H9 (cell line): ENCODE results near the gene LEO1. TPM values are rescaled to one million over a fixed set of nuclear protein-coding genes. Genes with fewer than 3 reads are reported as not detected.

Experiments
- DNase-seq: peaks from one replicate; pipeline ENCODE4 v3.0.0-alpha.2; 2017
- H2AFZ ChIP-seq: one replicate; pipeline ENCODE4 v1.6.1; 2013; ENCODE audit warnings: mild to moderate bottlenecking, low read length, control low read depth, moderate library complexity
- H2AK5ac ChIP-seq: 2 replicates; pipeline ENCODE4 v1.6.1; 2013; ENCODE audit warnings: low read length, control low read depth, mixed read lengths; ENCODE audit not compliant: insufficient read length
- H2BK120ac ChIP-seq: one replicate; pipeline ENCODE4 v1.6.1; 2013; ENCODE audit warnings: low read depth, mild to moderate bottlenecking, low read length, control low read depth, inconsistent platforms; ENCODE audit not compliant: poor library complexity, severe bottlenecking
- H2BK12ac ChIP-seq: 2 replicates; pipeline ENCODE4 v1.6.1; 2013; ENCODE audit warnings: low read length, control low read depth, mixed read lengths, low read depth; ENCODE audit not compliant: insufficient read length
- H2BK15ac ChIP-seq: 2 replicates; pipeline ENCODE4 v1.6.1; 2013; ENCODE audit warnings: low read depth, low read length, control low read depth
- H2BK20ac ChIP-seq: one replicate; pipeline ENCODE4 v1.6.1; 2013; ENCODE audit warnings: low read depth, mild to moderate bottlenecking, low read length, control low read depth, inconsistent platforms; ENCODE audit not compliant: poor library complexity, severe bottlenecking
- H2BK5ac ChIP-seq: 2 replicates; pipeline ENCODE4 v1.6.1; 2013; ENCODE audit warnings: low read length, control low read depth, mixed read lengths; ENCODE audit not compliant: insufficient read length
- H3K14ac ChIP-seq: 2 replicates; pipeline ENCODE4 v1.6.1; 2013; ENCODE audit warnings: low read length, control low read depth; ENCODE audit not compliant: insufficient read depth
- H3K18ac ChIP-seq: 2 replicates; pipeline ENCODE4 v1.6.1; 2013; ENCODE audit warnings: low read depth, mild to moderate bottlenecking, mixed read lengths, low read length, control low read depth; ENCODE audit not compliant: insufficient read length
- H3K23ac ChIP-seq: 2 replicates; pipeline ENCODE4 v1.6.1; 2013; ENCODE audit warnings: low read length, control low read depth, mixed read lengths, low read depth; ENCODE audit not compliant: insufficient read length
- H3K23me2 ChIP-seq: 2 replicates; pipeline ENCODE4 v1.6.1; 2013; ENCODE audit warnings: low read depth, mild to moderate bottlenecking, mixed read lengths, low read length, control low read depth; ENCODE audit not compliant: insufficient read length, poor library complexity, severe bottlenecking
- H3K27ac ChIP-seq: 2 replicates; pipeline ENCODE4 v1.5.1; 2013; ENCODE audit warnings: low read length, control low read depth, mixed read lengths, low read depth; ENCODE audit not compliant: insufficient read length
- H3K27me3 ChIP-seq: 2 replicates; pipeline ENCODE4 v1.6.1; 2013; ENCODE audit warnings: low read length, control low read depth, inconsistent platforms; ENCODE audit not compliant: insufficient read depth
- H3K4ac ChIP-seq: 2 replicates; pipeline ENCODE4 v1.6.1; 2013; ENCODE audit warnings: low read depth, mild to moderate bottlenecking, control low read depth, inconsistent platforms, low read length, moderate library complexity
- H3K4me1 ChIP-seq: 2 replicates; pipeline ENCODE4 v1.6.1; 2013; ENCODE audit warnings: low read length, control low read depth, inconsistent platforms; ENCODE audit not compliant: insufficient read depth
- H3K4me2 ChIP-seq: 2 replicates; pipeline ENCODE4 v1.6.1; 2013; ENCODE audit warnings: low read length, control low read depth, mixed read lengths; ENCODE audit not compliant: insufficient read length, insufficient read depth
- H3K56ac ChIP-seq: 2 replicates; pipeline ENCODE4 v1.6.1; 2013; ENCODE audit warnings: low read depth, mild to moderate bottlenecking, mixed read lengths, low read length, control low read depth; ENCODE audit not compliant: insufficient read length
- H3K79me1 ChIP-seq: 2 replicates; pipeline ENCODE4 v1.6.1; 2013; ENCODE audit warnings: low read depth, mild to moderate bottlenecking, moderate library complexity, low read length, control low read depth, inconsistent platforms; ENCODE audit not compliant: insufficient read depth, poor library complexity, severe bottlenecking
- H3K79me2 ChIP-seq: 2 replicates; pipeline ENCODE4 v1.6.1; 2013; ENCODE audit warnings: low read length, control low read depth, inconsistent platforms; ENCODE audit not compliant: insufficient read depth
- H3K9ac ChIP-seq: 2 replicates; pipeline ENCODE4 v1.6.1; 2013; ENCODE audit warnings: low read length, control low read depth, mixed read lengths; ENCODE audit not compliant: insufficient read length; ENCODE audit errors: extremely low read depth
- H3K9me3 ChIP-seq: one replicate; pipeline ENCODE4 v1.6.1; 2013; ENCODE audit warnings: low read depth, low read length, inconsistent platforms; ENCODE audit not compliant: control insufficient read depth
- H3T11ph ChIP-seq: one replicate; pipeline ENCODE4 v1.6.1; 2013; ENCODE audit warnings: mild to moderate bottlenecking, low read length, control low read depth, inconsistent platforms
- H4K20me1 ChIP-seq: one replicate; pipeline ENCODE4 v1.6.1; 2013; ENCODE audit not compliant: control insufficient read depth, insufficient read length, insufficient read depth
- H4K5ac ChIP-seq: 2 replicates; pipeline ENCODE4 v1.6.1; 2013; ENCODE audit warnings: low read depth, mild to moderate bottlenecking, mixed read lengths, low read length, control low read depth; ENCODE audit not compliant: insufficient read length
- H4K8ac ChIP-seq: replicated peaks from 2 replicates; pipeline ENCODE4 v1.6.1; 2013; ENCODE audit warnings: low read length, control low read depth, mixed read lengths, low read depth; ENCODE audit not compliant: insufficient read length
- H4K91ac ChIP-seq: 2 replicates; pipeline ENCODE4 v1.6.1; 2013; ENCODE audit warnings: low read depth, mild to moderate bottlenecking, moderate library complexity, mixed read lengths, low read length, control low read depth; ENCODE audit not compliant: insufficient read length
- H3K27ac Mint-ChIP-seq, 3 experiments: 2 replicates in 2 of 3; 3 replicates in 1 of 3; pipeline ENCODE4 v1.8.0; 2020 to 2021; ENCODE audit warnings: mixed read lengths in 3 of 3, mild to moderate bottlenecking in 1 of 3, moderate library complexity in 1 of 3
- H3K27me3 Mint-ChIP-seq: 2 replicates; pipeline ENCODE4 v1.8.0; 2021; ENCODE audit warnings: low read depth, mild to moderate bottlenecking, moderate library complexity, mixed read lengths
- H3K36me3 Mint-ChIP-seq, 3 experiments: 2 replicates in 2 of 3; 3 replicates in 1 of 3; pipeline ENCODE4 v1.8.0; 2020 to 2021; ENCODE audit warnings: low read depth in 3 of 3, mixed read lengths in 3 of 3; ENCODE audit not compliant: insufficient read depth in 1 of 3
- H3K4me1 Mint-ChIP-seq, 2 experiments: 2 replicates each; pipeline ENCODE4 v1.8.0; 2020; ENCODE audit warnings: mixed read lengths in 2 of 2
- H3K4me3 Mint-ChIP-seq, 2 experiments: 2 replicates in 1 of 2; 3 replicates in 1 of 2; pipeline ENCODE4 v1.8.0; 2020 to 2021; ENCODE audit warnings: mild to moderate bottlenecking in 2 of 2, mixed read lengths in 2 of 2, moderate library complexity in 1 of 2
- H3K9me3 Mint-ChIP-seq, 2 experiments: 2 replicates in 1 of 2; 3 replicates in 1 of 2; pipeline ENCODE4 v1.8.0; 2020; ENCODE audit warnings: mild to moderate bottlenecking in 2 of 2, mixed read lengths in 2 of 2, moderate library complexity in 1 of 2
- CTCF ChIP-seq: fragments of 200-600 bp; sonication (generic); conservative IDR thresholded peaks from 3 replicates; pipeline ENCODE4 v1.8.0; 2021; ENCODE audit warnings: antibody characterized with exemption, mild to moderate bottlenecking
- WGBS: extraction: QIAGEN DNeasy Blood & Tissue Kit; methylation state at CpG from one replicate; pipeline ENCODE4 v1.1.7; 2013; ENCODE audit warnings: missing lambda C conversion rate, low lambda C conversion rate, mixed read lengths; ENCODE audit not compliant: insufficient read length; ENCODE audit errors: extremely low coverage; 5-methylcytosine and 5-hydroxymethylcytosine counted together
- total RNA-seq: library from RNA; stranded (reverse); gene quantifications from 2 replicates; pipeline ENCODE4 v1.2.1, GENCODE V29; 2021

LEO1 gene
- total RNA-seq, 1 experiment from 2014 or later, result 30.3 TPM

GRCh38 chr15:51967583-51967982 is 4.0 kb downstream of the LEO1 start:
- Histone ChIP-seq H2BK5ac (no peak overlapping the region), H3K4ac (no peak overlapping the region), H3K4me1 (no peaks in the 10 kb centered on the region), H2AK5ac (no peak overlapping the region), H3K14ac (no peak overlapping the region), H2BK15ac (no peak overlapping the region), H2BK12ac (no peak overlapping the region), H3K9ac (no peak overlapping the region), H4K91ac (no peak overlapping the region), H3K79me2 (peaks cover 19% of the 10 kb centered on the region; the same call in 1 of the 2 replicates), H3K18ac (no peak overlapping the region), H3K4me2 (no peak overlapping the region), H3K27ac (no peak overlapping the region), H2BK20ac (no peak overlapping the region), H3K23me2 (peaks cover 4% of the 10 kb centered on the region), H4K20me1 (no peaks in the 10 kb centered on the region), H3K23ac (no peak overlapping the region), H2BK120ac (no peak overlapping the region), H3K79me1 (peaks cover 3% of the 10 kb centered on the region), H3K9me3 (no peaks in the 10 kb centered on the region), H3K27me3 (no peaks in the 10 kb centered on the region), H3T11ph (no peak overlapping the region), H2AFZ (no peak overlapping the region), H3K56ac (no peak overlapping the region), H4K5ac (no peak overlapping the region), H4K8ac (no peak overlapping the region)
- Mint-ChIP-seq H3K4me3 (no peak overlapping the region), H3K27me3 (no peaks in the 10 kb centered on the region; the same call in 1 of the 2 replicates), H3K9me3 (peaks cover 3 to 4% of the 10 kb centered on the region in 2 experiments; a peak in 4 of 5 replicates), H3K4me1 (peaks cover 7 to 13% of the 10 kb centered on the region in 2 experiments), H3K27ac (no peak overlapping the region), H3K36me3 (peaks cover 15 to 32% (median 25%) of the 10 kb centered on the region in 3 experiments)
- no CpG with 5 or more reads among the region's 6 CpGs for WGBS
- no peak for DNase-seq
- TF ChIP-seq CTCF, result no peak
